ENCODE results near the gene EIF3D.

Gene EIF3D

GRCh38 chr22:36467042-36467810 lies 61.7 kb downstream of the EIF3D start:
- no peak for TF ChIP-seq CTCF (IDR thresholded peaks at IDR 0.05; ENCODE audit: unreplicated experiment in 3 of 3)
- Mint-ChIP-seq H3K27ac (peak overlapping the region; percentile 31 to 74 (median 69)), H3K9me3 (no peaks in the 10 kb centered on the region), H3K4me1 (peaks cover 9% of the 10 kb centered on the region), H3K36me3 (ENCODE audit: low read depth) (no peaks in the 10 kb centered on the region), H3K4me3 (no peak overlapping the region), H3K27me3 (ENCODE audit: low read depth) (no peaks in the 10 kb centered on the region)

GRCh38 chr22:36466258-36466657 lies 62.7 kb downstream of the EIF3D start:
- Mint-ChIP-seq H3K9me3 (no peaks in the 10 kb centered on the region), H3K27me3 (ENCODE audit: low read depth) (no peaks in the 10 kb centered on the region), H3K4me3 (no peak overlapping the region), H3K36me3 (ENCODE audit: low read depth) (no peaks in the 10 kb centered on the region), H3K27ac (no peak overlapping the region), H3K4me1 (peaks cover 13% of the 10 kb centered on the region)
- TF ChIP-seq CTCF (IDR thresholded peaks at IDR 0.05; ENCODE audit: unreplicated experiment in 3 of 3), result no peak

- Mint-ChIP-seq H3K36me3 (ENCODE audit: low read depth) (no peaks in the 10 kb centered on the region), H3K4me1 (peaks cover 12% of the 10 kb centered on the region), H3K27me3 (ENCODE audit: low read depth) (no peaks in the 10 kb centered on the region), H3K4me3 (no peak overlapping the region), H3K9me3 (no peaks in the 10 kb centered on the region), H3K27ac (peak overlapping the region in 2 of 3 experiments; percentile 54 to 66)
- TF ChIP-seq CTCF (IDR thresholded peaks at IDR 0.05; ENCODE audit: unreplicated experiment in 3 of 3), result no peak
These were observed 63.5 kb downstream of the EIF3D start for GRCh38 chr22:36465232-36466021.

- H3K4me3 Mint-ChIP-seq, result no peak overlapping the region
- H3K4me1 Mint-ChIP-seq, result peaks cover 6% of the 10 kb centered on the region
- no peaks in the 10 kb centered on the region for H3K27me3 Mint-ChIP-seq (ENCODE audit: low read depth)
- no peaks in the 10 kb centered on the region for H3K36me3 Mint-ChIP-seq (ENCODE audit: low read depth)
- no peak for TF ChIP-seq CTCF (IDR thresholded peaks at IDR 0.05; ENCODE audit: unreplicated experiment in 3 of 3)
- no peak overlapping the region for H3K27ac Mint-ChIP-seq
- no peaks in the 10 kb centered on the region for H3K9me3 Mint-ChIP-seq
These were observed 64.2 kb downstream of the EIF3D start for GRCh38 chr22:36464715-36465231.

GRCh38 chr22:36463783-36464184 lies 65.2 kb downstream of the EIF3D start:
- Mint-ChIP-seq H3K27me3 (ENCODE audit: low read depth) (no peaks in the 10 kb centered on the region), H3K4me1 (peaks cover 11% of the 10 kb centered on the region), H3K27ac (no peak overlapping the region), H3K4me3 (no peak overlapping the region), H3K36me3 (ENCODE audit: low read depth) (no peaks in the 10 kb centered on the region), H3K9me3 (no peaks in the 10 kb centered on the region)
- TF ChIP-seq CTCF (IDR thresholded peaks at IDR 0.05; ENCODE audit: unreplicated experiment in 3 of 3), result no peak
